ENCODE data around the gene PRR7. TPM values are rescaled to one million over a fixed set of nuclear protein-coding genes. Genes with fewer than 3 reads are reported as not detected.

Gene PRR7
- total and polyA plus RNA-seq, 9 donors, result 0.51 to 11.4 (median 2.0) TPM; not detected in 1

- no peaks in the 10 kb centered on the region for H3K36me3 ChIP-seq
- peaks cover 4% of the 10 kb centered on the region for H3K4me1 ChIP-seq (ENCODE audit: insufficient read depth)
- TF ChIP-seq CTCF (IDR thresholded peaks at IDR 0.05), result no peak
- no peak for TF ChIP-seq POLR2A (IDR thresholded peaks at IDR 0.05)
- TF ChIP-seq EP300 (IDR thresholded peaks at IDR 0.05), result no peak
- WGBS, 3 donors, result 59 to 70% (median 69%) methylated on average over 6 of the region's 6 CpGs
- DNase-seq, result no peak
- H3K27me3 ChIP-seq, result no peaks in the 10 kb centered on the region
- H3K9me3 ChIP-seq, result no peaks in the 10 kb centered on the region
- H3K27ac ChIP-seq, result no peak overlapping the region
- no peak overlapping the region for H3K4me3 ChIP-seq
- intact Hi-C loops (cut with DNase I), result no loop called here
Observed at GRCh38 chr5:177421062-177421798, 25.4 kb upstream of the PRR7 start.

- TF ChIP-seq EP300 (IDR thresholded peaks at IDR 0.05), result no peak
- no peak for TF ChIP-seq POLR2A (IDR thresholded peaks at IDR 0.05)
- TF ChIP-seq CTCF (IDR thresholded peaks at IDR 0.05), result no peak
- DNase-seq, result no peak
- 82 to 95% (median 87%) methylated on average over 2 of the region's 2 CpGs for WGBS, 3 donors
- H3K36me3 ChIP-seq, result no peaks in the 10 kb centered on the region
- intact Hi-C loops (cut with DNase I), result no loop called here
- H3K9me3 ChIP-seq, result no peaks in the 10 kb centered on the region
- no peak overlapping the region for H3K4me3 ChIP-seq
- no peaks in the 10 kb centered on the region for H3K27me3 ChIP-seq
- H3K4me1 ChIP-seq (ENCODE audit: insufficient read depth), result peaks cover 11% of the 10 kb centered on the region
- no peak overlapping the region for H3K27ac ChIP-seq
Observed at GRCh38 chr5:177423671-177424070, 22.9 kb upstream of the PRR7 start.

GRCh38 chr5:177425196-177425800, 21.3 kb upstream of the PRR7 start:
- Histone ChIP-seq H3K36me3 (no peaks in the 10 kb centered on the region), H3K9me3 (no peaks in the 10 kb centered on the region), H3K4me1 (ENCODE audit: insufficient read depth) (peaks cover 11% of the 10 kb centered on the region), H3K27me3 (no peaks in the 10 kb centered on the region), H3K27ac (peak overlapping the region; percentile 88 to 91), H3K4me3 (peak overlapping the region; percentile 45)
- no peak for DNase-seq
- TF ChIP-seq EP300 (IDR thresholded peaks at IDR 0.05) (no peak), POLR2A (IDR thresholded peaks at IDR 0.05) (no peak), CTCF (IDR thresholded peaks at IDR 0.05) (no peak)
- 52 to 60% (median 59%) methylated on average over 13 of the region's 13 CpGs for whole genome bisulfite sequencing, 3 donors
- intact Hi-C loops (cut with DNase I), result no loop called here

GRCh38 chr5:177425801-177426565, 20.6 kb upstream of the PRR7 start:
- WGBS, 3 donors, result 0 to 1% (median 0%) methylated on average over 49 to 52 of the region's 52 CpGs
- Histone ChIP-seq H3K27me3 (no peaks in the 10 kb centered on the region), H3K9me3 (no peaks in the 10 kb centered on the region), H3K27ac (peak overlapping the region; percentile 88 to 91), H3K36me3 (no peaks in the 10 kb centered on the region), H3K4me1 (ENCODE audit: insufficient read depth) (peaks cover 11% of the 10 kb centered on the region), H3K4me3 (peak overlapping the region; percentile 45)
- TF ChIP-seq CTCF (IDR thresholded peaks at IDR 0.05) (no peak), POLR2A (IDR thresholded peaks at IDR 0.05) (peak; percentile 71), EP300 (IDR thresholded peaks at IDR 0.05) (peak; percentile 74)
- intact Hi-C loops (cut with DNase I), result no loop called here
- DNase-seq, result peak; percentile 99 to 100 (median 100)
